ENCODE results near the gene EID1.

- no peak for TF ChIP-seq CTCF (IDR thresholded peaks at IDR 0.05)
- no peak for TF ChIP-seq POLR2A (IDR thresholded peaks at IDR 0.05)
- TF ChIP-seq POLR2AphosphoS5 (IDR thresholded peaks at IDR 0.05): no peak
- no peak for TF ChIP-seq EP300 (IDR thresholded peaks at IDR 0.05)
Observed at GRCh38 chr15:48888191-48888590, 10.3 kb downstream of the EID1 start.

Measured in sigmoid colon (tissue), 4 donors.